Neutrophil (primary cell): ENCODE results near the gene ADGRG3.

Experiments used
- H3K27ac ChIP-seq: fragments of 200-600 bp; sonication (generic); 2 replicates; pipeline ENCODE4 v1.5.1; 2016; ENCODE audit warnings: mild to moderate bottlenecking, moderate library complexity
- H3K27me3 ChIP-seq: fragments of 200-600 bp; sonication (generic); 2 replicates; pipeline ENCODE4 v1.6.0; 2016; ENCODE audit warnings: mild to moderate bottlenecking
- H3K36me3 ChIP-seq: fragments of 200-600 bp; sonication (generic); 2 replicates; pipeline ENCODE4 v1.5.1; 2017
- H3K4me1 ChIP-seq, 2 experiments: fragments of 200-600 bp in 1 of 2; sonication (generic) in 1 of 2; 1 replicate in 1 of 2; 2 replicates in 1 of 2; pipeline versions ENCODE4 v1.5.1 to v1.6.1; 2013 to 2016; ENCODE audit warnings: low read depth in 1 of 2, low read length in 1 of 2, mild to moderate bottlenecking in 1 of 2, moderate library complexity in 1 of 2; ENCODE audit not compliant: control insufficient read depth in 1 of 2, insufficient read depth in 1 of 2
- H3K4me3 ChIP-seq, 2 experiments: fragments of 200-600 bp in 1 of 2; sonication (generic) in 1 of 2; 1 replicate in 1 of 2; 2 replicates in 1 of 2; pipeline ENCODE4 v1.5.1; 2013 to 2016; ENCODE audit warnings: low read depth in 1 of 2, low read length in 1 of 2, mild to moderate bottlenecking in 1 of 2, moderate library complexity in 1 of 2
- H3K9me3 ChIP-seq: fragments of 200-600 bp; sonication (generic); 2 replicates; pipeline ENCODE4 v1.5.1; 2016
- TF ChIP-seq, protein P1 (sequence below): fragments of 200-600 bp; sonication (generic); IDR thresholded peaks from 2 replicates; pipeline ENCODE4 v1.5.1; 2016; ENCODE audit warnings: antibody characterized with exemption

ADGRG3 gene

DNA sequence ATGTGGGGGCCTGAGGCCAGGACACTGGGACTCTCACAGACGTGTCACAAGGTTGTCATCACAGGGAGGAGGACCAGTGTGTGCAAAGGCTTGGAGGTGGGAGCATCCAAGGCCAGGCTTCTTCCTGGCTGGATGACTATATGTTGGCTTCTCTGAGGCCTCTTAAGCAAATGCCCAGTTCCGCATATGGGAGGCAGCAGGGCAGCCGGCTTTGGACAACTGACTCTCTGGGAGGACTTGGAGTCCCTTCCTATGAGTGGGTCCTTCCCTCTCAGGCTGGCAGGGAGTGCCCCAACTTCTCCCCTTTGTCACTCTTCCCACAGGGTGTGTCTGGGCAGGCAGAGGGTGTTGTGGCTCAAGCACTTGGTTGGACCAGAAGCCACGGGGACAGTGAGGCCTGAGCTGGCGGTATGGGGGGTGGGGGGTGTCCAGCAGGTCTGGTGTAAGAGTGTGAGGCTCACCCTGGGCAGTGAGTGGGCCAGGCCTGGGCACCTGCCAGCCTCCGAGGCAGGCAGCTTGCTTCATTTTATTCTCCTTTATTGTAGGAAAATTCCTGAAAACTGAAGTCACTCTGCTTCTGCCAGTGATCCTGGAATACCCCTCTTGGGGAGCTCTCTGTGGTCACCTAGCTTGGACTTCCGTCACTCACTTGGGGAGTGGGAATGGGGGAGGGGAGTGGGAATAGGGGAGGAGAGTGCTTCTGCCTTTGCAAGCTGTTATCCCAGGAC, 24.8 kb upstream of the ADGRG3 start:
- H3K4me3 ChIP-seq = no peak overlapping the region
- TF ChIP-seq, protein P1, sequence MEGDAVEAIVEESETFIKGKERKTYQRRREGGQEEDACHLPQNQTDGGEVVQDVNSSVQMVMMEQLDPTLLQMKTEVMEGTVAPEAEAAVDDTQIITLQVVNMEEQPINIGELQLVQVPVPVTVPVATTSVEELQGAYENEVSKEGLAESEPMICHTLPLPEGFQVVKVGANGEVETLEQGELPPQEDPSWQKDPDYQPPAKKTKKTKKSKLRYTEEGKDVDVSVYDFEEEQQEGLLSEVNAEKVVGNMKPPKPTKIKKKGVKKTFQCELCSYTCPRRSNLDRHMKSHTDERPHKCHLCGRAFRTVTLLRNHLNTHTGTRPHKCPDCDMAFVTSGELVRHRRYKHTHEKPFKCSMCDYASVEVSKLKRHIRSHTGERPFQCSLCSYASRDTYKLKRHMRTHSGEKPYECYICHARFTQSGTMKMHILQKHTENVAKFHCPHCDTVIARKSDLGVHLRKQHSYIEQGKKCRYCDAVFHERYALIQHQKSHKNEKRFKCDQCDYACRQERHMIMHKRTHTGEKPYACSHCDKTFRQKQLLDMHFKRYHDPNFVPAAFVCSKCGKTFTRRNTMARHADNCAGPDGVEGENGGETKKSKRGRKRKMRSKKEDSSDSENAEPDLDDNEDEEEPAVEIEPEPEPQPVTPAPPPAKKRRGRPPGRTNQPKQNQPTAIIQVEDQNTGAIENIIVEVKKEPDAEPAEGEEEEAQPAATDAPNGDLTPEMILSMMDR = no peak
- no peaks in the 10 kb centered on the region for H3K9me3 ChIP-seq
- H3K27me3 ChIP-seq = peaks cover 90% of the 10 kb centered on the region
- H3K36me3 ChIP-seq = no peaks in the 10 kb centered on the region
- no peak overlapping the region for H3K27ac ChIP-seq
- peaks cover 0 to 5% of the 10 kb centered on the region in 2 experiments for H3K4me1 ChIP-seq

DNA sequence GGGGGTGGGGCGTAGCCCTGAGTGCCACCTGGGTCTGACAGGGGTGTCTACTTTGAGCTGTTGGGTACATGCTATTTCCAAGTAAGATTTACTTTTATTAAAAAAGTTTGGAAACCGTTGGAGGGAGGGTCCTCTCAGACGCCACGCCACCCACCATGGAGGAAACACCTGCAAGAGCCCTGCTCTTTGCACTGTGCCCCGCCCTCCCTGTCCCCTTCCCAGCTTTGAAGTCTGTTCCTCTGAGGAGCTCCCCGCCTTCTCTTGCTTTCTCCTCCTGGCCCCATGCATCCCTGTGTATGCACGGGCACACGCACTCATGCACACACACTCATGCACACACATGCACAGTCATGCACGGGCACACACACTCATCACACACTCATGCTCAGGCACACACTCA, 24.2 kb upstream of the ADGRG3 start:
- peaks cover 85% of the 10 kb centered on the region for H3K27me3 ChIP-seq
- H3K27ac ChIP-seq = no peak overlapping the region
- H3K36me3 ChIP-seq = no peaks in the 10 kb centered on the region
- no peak overlapping the region for H3K4me3 ChIP-seq
- TF ChIP-seq, protein P1 = no peak
- H3K9me3 ChIP-seq = no peaks in the 10 kb centered on the region
- peaks cover 4 to 6% of the 10 kb centered on the region in 2 experiments for H3K4me1 ChIP-seq

DNA sequence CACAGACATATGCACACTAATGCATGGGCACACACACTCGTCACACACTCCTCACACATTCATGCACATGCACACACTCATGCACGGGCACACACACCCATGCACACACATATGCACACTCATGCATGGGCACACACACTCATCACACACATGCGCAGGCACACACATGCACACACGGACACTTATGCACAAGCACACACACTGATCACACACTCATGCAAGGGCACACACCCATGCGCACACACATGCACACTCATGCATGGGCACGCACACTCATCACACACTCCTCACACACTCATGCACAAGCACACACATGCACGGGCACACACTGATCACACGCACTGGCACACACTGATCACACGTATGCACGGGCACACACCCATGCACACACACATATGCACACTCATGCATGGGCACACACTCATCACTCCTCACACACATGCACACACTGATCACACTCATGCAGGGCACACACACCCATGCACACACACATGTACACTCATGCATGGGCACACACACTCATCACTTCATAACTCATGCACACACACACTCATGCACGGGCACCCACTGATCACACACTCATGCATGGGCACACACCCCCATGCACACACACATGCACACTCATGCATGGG, 23.6 kb upstream of the ADGRG3 start:
- H3K27me3 ChIP-seq = peaks cover 79% of the 10 kb centered on the region
- H3K27ac ChIP-seq = no peak overlapping the region
- H3K4me1 ChIP-seq = peaks cover 9 to 11% of the 10 kb centered on the region in 2 experiments
- no peak overlapping the region for H3K4me3 ChIP-seq
- no peaks in the 10 kb centered on the region for H3K9me3 ChIP-seq
- TF ChIP-seq, protein P1 = no peak
- no peaks in the 10 kb centered on the region for H3K36me3 ChIP-seq

DNA sequence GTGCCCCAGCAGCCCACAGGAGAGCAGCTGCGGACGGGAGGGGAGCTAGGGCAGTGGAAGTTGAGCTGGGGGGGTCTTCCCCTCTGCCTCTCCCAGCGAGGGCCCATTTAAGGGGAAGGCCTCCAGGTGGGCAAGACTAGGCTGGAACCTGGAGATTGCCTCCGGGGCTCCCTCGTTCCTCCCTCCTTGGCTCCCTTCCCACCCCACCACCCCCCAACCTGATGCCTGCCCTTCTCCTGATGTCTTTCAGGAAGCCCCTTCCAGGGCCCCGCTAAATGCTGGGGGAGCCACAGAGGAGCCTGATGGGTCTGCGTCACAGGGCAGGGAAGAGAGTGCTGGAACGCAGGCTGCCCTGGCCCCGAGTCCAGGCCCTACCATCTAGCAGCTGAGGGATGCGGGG, 22.9 kb upstream of the ADGRG3 start:
- peaks cover 72% of the 10 kb centered on the region for H3K27me3 ChIP-seq
- H3K36me3 ChIP-seq = no peaks in the 10 kb centered on the region
- H3K9me3 ChIP-seq = no peaks in the 10 kb centered on the region
- H3K4me3 ChIP-seq = no peak overlapping the region
- TF ChIP-seq, protein P1 = no peak
- H3K4me1 ChIP-seq = peaks cover 10 to 13% of the 10 kb centered on the region in 2 experiments
- H3K27ac ChIP-seq = no peak overlapping the region

DNA sequence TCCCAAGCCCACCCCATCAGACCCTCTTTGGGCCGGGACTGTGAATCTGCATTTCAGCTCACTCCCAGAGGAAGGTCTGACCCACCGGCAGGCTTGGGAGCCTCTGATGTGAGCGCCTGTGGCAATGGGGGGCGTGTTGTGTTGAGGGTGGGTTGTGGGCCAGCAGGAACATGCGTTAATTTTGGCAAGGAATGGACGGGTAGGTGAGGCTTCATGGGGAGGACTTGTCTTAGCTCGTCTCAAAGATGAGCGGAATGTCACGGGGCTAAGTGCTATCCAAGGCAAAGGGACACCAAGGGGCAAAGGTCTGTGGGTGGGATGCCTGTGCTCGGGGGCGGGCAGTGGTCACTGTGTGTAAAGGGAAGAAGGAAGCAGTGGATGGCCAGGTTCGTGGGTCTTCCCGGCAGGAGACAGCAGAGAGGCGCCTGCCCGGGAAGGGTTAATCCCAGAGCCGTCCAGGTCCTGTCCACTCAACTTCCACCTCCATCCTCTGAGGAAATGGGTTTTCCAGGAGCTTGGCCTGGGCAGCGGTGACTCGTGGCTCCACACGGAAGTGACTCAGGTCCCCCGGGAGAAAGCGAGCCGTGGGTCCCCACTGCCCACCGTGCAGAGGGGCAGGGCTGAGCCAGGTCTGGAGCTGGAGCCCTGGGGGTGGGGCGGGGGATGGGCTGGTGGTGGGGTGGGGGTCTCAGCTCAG, 22.3 kb upstream of the ADGRG3 start:
- H3K36me3 ChIP-seq = no peaks in the 10 kb centered on the region
- no peaks in the 10 kb centered on the region for H3K9me3 ChIP-seq
- TF ChIP-seq, protein P1 = no peak
- H3K27me3 ChIP-seq = peaks cover 65% of the 10 kb centered on the region
- H3K27ac ChIP-seq = no peak overlapping the region
- peaks cover 13 to 17% of the 10 kb centered on the region in 2 experiments for H3K4me1 ChIP-seq
- no peak overlapping the region for H3K4me3 ChIP-seq
